Stimulated activated CD8-positive, alpha-beta memory T cell treated with anti-CD3 and anti-CD28 coated beads, Interleukin-12 subunit alpha, Interleukin-12 subunit beta, amount 100 ng/mL, for 24 hours (primary cell): Measurements from ENCODE around the gene UQCRC2.
A peak's percentile ranks its signal among the peaks of the same experiment; 100 is the strongest.
"Not testable (repeated sequence)": the region's sequence is repeated elsewhere in the genome, so short reads cannot be mapped to it uniquely, and the experiment has no call there.

ENCODE experiments used
- DNase-seq: peaks from one replicate; pipeline ENCODE4 v3.0.0-alpha.2; 2020; ENCODE audit errors: extremely low read depth

UQCRC2 gene

DNA sequence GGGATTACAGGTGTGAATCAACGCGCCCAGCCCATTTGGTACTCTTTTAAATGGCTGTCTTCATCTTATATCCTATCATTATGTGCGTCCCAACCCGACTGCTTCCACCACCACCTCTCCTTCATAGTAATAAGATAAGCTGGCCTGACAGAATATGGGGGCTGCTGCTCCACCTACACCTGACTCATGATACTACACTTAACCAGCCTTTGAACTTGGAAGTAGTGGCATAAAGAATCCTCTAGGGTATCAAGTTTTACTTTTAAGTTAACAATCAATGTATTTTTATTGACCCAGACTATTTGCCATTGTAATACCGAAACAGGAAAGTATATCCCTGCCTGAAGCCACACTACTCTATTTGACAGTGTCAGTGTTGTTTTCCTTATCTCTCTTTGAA lies 28.9 kb downstream of the UQCRC2 start:
- no peak for DNase-seq

DNA sequence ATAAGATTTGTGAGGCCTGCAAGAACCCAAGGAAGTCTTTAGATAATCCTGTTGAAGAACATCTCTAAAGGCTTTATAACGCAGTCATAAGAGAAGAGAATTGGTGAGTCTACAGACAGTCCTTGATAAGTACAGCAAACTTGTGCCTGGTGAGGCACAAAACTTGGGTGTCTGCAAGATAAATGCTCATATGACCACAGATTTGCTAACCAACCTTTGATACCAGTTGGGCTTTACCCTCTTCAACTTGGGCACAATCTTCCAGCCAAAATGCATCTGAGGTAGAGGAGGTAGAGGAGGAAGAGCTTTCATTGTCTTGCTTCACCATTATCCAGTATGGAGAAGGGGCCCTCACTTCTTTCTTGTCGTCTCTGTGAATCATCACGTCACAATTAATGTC lies 30.9 kb downstream of the UQCRC2 start:
- no peak for DNase-seq

DNA sequence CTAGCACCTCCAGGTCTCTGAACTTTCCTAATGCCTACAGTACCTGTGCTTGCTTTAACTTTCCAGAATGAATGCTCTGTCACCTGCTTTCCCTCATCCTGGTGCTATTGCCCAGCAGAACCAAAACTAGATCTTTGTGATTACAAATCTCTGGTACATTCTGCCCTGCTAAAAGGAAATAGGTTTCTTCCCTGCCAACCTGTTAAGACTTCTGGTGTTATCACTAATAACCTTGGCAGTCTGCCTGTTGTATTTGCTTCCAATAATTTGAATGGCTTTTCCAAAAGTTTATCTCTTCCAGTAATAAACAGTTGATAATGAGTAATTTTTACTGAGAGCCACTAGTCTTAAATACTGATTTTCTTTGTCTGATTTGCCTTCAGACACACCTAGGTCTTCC lies 32.4 kb downstream of the UQCRC2 start:
- no peak for DNase-seq

DNA sequence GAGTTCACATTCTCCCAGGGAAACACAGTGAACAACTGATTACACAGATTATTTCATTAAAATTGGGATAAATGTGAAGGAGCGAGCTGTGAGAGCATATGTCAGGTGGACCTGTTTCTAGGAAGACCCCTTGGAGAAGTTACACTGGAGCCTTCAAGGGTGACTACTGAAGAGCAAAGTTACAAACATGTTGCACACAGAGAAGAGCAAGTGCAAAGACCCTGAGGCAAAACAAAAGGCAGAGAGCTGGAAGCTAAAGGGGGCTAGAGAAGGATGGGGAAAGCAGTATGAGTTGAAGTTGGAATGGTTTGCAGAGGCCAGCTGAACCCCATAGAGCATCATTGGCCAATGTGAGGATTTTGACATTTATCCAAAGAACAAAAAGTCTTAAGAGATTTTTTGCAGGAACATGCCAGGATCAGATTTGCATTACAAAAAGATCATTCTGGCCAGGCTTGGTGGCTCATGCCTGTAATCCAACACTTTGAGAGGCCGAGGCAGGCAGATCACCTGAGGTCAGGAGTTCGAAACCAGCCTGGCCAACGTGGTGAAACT lies 33.6 kb downstream of the UQCRC2 start:
- DNase-seq: no peak

DNA sequence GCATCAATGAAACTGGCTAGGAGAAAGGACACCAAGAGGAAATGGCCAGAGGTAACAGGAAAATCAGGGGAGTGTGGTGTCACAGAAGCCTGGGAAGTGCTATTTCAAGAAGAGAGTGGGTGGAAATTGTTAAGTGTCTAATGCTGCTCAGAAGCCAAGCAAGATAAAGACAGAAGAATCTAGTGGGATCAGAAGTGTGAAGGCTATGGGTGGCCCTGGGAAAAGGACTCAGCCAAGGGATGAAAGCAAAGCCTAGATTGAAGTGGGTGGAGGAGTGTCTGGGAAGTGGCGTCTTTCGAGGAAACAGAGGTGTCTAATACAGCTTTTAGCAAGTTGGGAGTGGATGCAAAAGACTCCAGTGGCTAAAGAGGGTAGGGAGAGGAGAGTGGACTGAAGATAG lies 34.3 kb downstream of the UQCRC2 start:
- no peak for DNase-seq

DNA sequence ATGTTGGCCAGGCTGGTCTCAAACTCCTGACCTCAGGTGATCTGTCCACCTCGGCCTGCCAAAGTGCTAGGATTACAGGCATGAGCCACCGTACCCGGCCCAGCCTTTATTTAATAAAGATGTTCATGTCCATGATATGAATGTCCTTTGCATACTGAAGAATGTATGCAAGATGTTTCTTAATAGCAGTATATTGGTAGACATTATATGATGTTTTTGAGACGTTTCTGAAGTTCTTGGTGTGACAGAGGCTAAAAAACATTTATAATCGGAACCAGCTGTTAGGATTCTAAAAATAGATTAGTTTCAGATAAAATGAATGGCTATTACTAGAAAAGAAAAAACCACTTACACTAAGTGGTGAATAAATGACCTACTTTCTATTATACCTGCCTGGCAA lies 36.0 kb downstream of the UQCRC2 start:
- DNase-seq: no peak

DNA sequence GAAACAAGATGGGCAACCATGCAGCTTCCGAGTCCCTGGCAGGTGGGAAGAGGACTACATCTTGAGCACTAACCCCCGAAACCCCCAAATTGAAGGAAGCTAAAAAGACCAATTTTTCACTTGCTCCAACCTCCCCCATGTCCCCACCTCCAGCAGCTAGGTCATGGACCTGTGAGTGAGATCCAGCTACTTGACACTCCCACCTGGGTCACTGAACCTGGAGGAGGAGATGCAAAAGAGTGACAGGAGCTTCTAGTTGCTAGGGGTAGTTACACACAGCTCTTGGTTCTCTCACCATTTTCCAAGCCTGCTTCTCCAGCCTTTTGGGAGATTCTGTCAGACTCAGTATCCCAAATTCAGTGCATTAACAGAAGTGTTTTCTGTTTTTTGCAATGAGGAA lies 36.6 kb downstream of the UQCRC2 start:
- no peak for DNase-seq

DNA sequence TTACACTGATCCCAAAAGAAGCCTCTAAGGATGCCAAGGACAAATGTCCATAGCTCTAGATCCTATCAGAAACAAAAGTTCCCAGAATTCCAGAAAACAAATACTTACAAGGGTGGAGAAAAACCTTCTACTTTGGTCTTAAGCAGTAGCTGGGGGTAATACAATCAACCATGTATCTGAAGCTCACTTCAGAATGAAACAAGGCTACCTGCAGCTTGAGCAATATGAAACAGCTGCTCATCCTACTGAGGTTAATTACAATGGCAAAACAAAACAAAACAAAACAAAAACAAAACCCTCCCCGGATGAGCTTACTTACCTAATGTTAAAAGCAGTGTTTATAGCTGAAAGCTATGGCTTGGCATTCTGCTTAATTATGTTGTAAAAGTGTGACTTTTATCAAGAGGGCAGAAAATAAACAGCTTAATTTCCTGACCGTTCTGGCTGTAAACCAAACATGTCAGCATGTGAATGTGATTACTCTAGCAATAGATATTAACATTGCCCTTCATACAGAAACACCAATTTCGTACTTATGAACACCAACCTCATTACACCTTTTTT lies 37.3 kb downstream of the UQCRC2 start:
- DNase-seq: no peak

DNA sequence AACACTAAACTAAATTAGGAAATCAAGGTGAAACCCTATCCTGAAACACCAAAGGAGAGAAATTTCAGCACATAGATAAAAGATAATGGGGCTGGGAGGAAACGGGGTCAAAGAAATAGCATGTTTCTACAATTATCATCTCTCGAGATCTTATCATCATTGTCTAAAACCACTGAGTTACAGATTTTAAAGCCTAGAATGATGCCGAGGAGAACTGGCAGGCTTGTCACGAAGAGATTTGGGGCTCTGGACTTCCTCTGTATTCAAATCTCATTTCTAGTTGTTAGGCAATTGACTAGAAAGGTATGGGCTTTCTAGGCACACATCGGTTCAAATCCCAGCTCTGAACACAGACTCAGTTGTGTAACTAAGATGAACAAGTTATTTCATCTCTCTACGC lies 38.5 kb downstream of the UQCRC2 start:
- no peak for DNase-seq

DNA sequence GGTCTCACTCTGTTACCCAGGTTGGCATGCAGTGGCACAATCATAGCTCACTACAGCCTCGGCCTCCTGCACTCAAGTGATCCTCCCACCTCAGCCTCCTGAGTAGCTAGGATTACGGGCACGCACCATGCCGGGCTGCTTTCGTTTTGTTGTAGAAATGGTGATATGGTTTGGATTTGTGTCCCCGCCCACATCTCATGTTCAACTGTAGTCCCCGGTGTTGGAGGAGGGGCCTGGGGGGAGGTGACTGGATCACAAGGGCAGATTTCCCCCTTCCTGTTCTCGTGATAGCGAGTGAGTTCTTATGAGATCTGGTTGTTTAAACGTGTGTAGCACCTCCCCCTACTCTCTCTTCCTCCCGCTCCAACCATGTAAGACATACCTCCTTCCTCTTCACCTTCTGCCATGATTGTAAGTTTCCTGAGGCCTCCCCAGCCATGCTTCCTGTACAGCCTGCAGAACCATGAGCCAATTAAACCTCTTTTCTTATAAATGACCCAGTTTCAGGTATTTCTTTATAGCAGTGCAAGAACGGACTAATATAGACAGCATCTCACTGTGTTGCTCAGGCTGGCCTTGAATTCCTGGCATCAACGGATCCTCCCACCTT lies 41.8 kb downstream of the UQCRC2 start:
- no peak for DNase-seq

DNA sequence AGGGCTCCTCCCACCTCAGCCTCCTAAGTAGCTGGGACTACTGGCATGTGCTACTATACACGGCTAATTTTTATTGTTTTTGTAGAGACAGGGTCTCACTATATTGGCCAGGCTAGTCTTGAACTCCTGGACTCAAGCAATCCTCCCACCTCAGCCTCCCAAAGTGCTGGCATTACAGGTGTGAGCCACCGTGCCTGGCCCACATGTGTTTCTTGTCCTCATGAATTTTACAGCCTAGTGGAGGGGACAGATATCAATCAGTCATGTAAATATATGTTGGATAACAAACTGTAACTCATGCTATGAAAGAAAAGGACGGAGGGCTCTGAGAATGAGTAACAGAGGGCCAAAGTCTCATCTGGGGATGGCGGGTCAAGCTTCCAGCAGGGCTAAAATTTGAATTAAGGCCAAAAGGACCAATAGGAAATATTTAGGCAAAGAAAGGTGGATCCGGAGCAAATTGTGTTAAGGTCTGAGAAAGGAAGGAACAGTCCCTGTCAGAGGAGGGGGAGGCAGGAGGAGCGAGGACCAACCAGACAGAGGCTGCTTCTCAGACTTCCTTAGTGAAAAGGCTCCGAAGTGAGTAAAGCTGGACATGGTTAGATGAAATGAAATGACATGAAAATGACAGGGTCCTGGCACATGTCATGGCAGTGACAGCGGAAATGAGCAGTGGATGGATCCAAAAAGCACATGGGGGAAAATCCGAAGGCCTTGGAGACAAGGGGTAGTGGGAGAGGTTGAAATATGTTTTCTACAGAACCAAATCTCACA lies 43.9 kb downstream of the UQCRC2 start:
- no peak for DNase-seq

DNA sequence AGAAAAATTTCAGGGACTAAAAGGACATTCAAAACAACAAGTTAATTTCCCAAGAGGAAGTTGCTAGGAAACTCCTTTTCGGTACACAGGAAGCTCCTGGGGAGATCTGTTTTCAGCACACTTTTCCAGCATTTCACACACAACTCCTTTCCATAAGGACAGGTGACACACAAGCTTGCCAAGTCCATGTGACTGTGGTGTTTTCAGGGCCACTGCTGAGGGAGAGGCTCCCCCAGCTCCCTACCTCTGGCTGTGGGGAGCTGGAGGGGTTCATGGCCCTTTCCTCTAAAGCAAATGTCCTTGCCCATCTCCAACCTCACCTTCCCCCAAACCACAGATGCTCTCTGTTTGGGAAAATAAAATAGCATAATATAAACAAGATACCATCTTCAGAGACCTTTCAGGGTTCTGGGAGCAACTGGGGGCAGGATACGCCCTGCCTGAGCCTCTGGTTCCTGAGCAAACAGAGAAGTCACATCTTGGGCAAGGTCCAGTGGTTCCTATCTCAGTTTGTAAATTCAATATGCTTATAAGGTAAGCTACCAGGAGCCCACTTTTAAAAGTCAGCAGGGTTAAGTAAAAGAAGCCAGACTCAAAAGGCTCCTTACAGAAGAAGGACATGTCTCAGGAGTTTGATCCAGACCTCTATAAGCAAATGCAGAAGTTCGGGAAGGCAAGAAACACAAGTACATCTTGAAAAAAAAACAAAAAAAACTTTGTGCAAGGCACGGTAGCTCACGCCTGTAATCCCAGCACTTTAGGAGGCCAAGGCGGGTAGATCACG lies 44.7 kb downstream of the UQCRC2 start:
- no peak for DNase-seq

DNA sequence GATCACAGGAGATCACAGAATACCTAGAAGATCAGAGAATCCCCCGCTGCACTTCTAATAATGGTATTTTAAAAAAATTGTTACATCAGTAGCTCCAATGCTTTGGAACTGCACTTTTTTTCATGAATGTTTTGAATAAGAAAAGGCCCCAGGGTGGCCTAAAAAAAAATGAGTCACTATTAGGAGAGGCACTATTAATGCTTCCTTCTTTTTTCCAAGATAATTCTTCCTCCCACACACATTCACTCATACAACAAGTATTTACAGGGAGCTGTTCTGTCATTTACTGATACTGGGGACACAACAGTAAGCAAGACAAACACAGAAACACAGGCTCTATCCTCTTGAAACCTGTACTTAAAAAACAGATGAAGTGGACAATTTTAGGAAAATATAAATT lies 48.4 kb downstream of the UQCRC2 start:
- no peak for DNase-seq

DNA sequence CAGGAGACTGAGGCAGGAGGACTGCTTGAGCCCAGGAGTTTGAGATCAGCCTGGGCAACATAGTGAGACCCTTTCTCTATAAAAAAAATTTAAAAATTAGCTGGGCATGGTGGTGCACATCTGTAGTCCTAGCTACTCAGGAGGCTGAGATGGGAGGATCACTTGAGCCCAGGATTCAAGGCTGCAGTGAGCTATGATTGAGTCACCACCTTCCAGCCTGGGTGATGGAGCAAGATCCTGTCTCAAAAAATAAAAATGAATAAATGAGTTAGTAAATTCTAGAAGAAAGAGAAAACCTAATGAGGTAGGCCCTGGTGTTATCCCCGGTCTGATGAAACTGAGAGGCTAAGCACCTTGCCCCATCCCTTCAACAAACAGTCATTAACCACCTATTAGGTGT lies 48.9 kb downstream of the UQCRC2 start:
- DNase-seq: not testable (repeated sequence)

DNA sequence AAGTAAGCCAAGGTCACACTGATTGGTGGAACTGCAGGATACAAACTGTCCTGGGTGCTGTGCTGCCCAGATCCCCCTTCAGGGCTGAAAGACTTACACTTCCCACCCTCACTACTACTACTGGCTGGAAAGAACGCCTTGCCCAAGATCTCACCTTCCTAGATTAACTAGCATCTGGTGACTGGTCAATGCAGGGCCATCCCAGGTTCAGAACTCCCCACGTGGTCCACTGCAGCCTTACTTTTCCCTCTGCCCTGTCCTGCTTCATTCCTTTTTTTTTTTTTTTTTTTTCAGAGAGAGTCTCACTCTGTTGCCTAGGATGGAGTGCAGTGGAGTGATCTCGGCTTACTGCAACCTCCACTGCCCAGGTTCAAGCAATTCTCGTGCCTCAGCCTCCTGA lies 50.0 kb downstream of the UQCRC2 start:
- DNase-seq: no peak

DNA sequence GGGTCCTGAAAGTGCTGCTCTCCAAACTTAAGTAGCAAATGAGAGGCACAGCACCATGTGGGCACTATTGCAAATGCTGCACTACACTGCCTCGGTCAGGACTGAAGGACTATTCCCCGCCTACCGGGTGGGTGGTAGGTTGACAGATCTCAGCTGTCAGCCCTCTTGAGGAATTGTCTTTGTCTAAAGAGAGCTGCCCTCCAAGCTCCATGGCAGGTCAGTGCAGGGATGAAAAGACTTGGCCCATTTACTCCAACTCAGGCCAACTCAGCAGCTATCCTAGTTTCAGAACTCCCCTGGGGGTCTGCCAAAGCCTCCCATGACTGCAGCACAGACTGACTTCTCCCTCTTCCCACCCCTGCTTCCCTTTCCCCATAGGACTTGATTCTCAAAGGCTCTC lies 51.2 kb downstream of the UQCRC2 start:
- DNase-seq: no peak

DNA sequence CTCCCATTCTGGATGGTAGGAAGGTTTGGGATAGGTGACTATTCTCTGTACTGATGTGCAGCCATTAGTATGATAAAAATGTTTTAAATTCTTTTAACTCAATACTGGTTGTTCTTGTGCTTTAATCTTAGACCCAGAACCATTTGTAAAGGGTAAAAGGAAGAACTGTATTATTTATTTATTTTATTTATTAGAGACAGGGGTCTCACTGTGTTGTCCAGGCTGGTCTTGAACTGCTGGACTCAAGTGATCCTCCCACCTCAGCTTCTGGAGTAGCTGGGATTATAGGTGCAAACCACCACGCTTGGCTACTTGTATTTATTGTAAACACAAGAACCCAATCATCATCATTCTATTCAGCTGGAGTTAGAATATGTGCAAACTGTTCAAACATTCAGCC lies 52.6 kb downstream of the UQCRC2 start:
- no peak for DNase-seq

DNA sequence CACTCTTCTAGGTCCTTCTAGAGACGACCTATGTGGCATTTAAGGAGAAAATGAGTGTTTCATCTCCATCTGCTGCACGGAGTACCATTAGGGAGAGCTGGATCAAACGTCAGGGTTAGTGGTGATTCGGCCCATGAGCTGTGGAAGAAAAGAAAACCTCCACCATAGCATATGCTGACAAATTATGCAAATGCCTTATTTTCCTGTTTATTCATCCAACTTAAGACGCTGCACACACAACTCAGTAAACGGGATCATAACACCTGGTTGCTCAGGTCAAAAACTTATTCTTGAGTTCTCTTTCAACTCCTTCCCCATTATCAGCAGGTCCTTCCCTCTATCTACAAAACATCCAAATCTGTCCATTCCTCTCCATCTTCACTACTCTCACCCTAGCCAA lies 53.5 kb downstream of the UQCRC2 start:
- DNase-seq: no peak

DNA sequence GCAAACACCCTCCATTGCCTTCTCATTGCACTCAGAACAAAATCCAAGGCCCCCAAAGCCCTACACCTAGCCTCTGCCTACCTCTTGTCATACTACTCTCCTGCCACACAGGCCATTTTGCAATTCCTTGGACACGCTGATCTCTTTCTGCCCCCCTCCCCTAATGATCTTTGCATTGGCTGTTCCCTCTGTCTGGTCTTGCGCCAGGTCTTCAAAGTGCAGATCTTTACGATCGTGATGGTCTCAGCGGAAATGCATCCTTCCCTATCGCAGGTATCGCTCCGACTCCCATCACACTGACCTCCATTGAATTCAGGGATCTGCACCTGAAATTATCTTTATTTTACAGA lies 54.0 kb downstream of the UQCRC2 start:
- no peak for DNase-seq

DNA sequence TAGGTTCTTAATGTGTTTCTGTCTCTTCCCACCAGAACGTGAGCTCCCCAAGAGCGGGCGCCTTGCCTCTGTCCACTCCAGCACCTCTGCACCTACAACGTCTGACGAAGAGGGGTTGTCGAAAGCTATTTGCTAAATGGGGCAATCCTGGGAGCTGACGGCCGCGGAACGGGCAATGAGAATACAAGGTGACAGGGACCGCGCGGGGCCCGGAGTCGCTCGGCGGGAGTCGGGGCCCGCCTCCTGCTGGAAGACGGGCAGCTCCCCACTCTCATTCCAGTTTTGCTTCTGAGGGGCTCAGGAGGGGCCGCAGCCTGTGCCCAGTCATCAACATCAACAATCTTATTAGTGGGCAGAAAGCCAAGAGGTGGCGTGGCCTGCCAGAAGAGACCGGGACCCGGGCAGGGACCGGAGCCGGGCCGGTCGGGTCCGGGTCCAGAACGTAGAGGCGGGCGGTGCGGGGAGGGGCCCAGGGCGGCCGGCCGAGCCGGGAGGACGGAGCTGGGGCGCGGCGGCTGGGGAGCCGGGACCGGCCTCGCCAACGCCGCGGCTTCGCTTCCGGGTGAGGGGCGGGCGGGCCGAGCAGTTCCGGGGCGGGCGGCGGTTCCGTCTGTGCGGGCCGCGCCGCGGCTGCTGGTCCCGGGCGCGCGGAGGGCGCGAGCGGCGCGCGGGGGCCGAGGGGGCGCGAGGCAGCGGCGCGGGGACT lies 54.5 kb downstream of the UQCRC2 start, which contains the start of gene MOSMO:
MOSMO (plus strand) TSS at position 603 of the 706 bp plus-strand sequence. CDS start 191 bp downstream, outside the sequence.
- DNase-seq: peak; percentile 14

DNA sequence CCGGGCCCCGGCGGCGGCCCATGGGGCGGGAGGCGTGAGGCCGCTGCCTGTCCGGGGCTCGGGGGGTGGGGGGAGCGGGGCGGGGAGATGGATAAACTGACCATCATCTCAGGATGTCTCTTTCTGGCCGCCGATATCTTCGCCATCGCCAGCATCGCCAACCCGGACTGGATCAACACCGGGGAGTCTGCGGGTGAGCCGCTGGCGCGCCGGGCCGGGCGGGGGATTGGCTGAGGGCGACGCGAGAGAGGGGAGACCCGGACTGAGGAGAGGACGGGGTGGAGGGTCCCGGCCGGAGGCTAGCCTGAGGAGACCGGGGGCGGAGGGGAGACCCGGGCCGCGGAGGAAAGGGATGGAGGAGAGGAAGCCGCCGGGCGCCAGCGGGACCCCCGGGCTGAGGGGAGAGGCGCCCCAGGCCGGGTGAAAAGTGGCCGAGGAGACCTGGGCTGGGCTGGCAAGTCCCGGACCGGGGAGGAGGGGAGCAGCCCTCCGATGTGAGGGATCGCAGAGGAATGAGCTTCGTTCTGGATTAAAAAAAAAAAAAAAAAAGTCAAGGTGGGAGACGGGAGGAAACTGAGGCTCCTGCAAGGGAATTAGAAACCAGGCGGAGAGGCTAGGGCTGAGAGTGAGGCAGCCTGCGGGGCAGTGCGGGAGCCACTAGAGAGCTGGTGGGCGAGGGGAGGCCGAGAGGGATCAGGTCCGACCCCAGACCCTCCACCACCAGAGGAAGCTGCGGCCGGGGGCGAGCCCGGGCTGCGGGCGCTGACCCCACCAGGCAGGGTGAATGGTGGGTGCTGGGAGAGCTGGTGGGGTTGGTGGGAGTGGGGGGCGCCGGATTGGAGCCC lies 55.3 kb downstream of the UQCRC2 start:
- no peak for DNase-seq
